ENCODE measurements around the gene C1D. TPM values are rescaled to one million over a fixed set of nuclear protein-coding genes. Genes with fewer than 3 reads are reported as not detected.

The C1D gene
- total RNA-seq, 1 experiment from 2014 or later: 21.1 TPM

- RAD21 ChIA-PET (ENCODE audit: low non-redundant PET in 1 of 2, low total read pairs in 2 of 2, uncharacterized antibody in 2 of 2, unreplicated experiment in 2 of 2): no interaction called here
- POLR2A ChIA-PET: no interaction called here
- intact Hi-C loops (cut with micrococcal nuclease): no loop called here
- Histone ChIP-seq H3K4me2 (ENCODE audit: low read length) (no peak overlapping the region), H3K9ac (ENCODE audit: low read length) (no peak overlapping the region), H3K4me1 (ENCODE audit: control insufficient read depth in 1 of 2, insufficient read depth in 2 of 2, low read length in 2 of 2) (no peaks in the 10 kb centered on the region), H3K27me3 (ENCODE audit: insufficient read depth, low read length) (no peaks in the 10 kb centered on the region), H3K4me3 (replicated peaks in 1 of 2; ENCODE audit: low read depth in 1 of 2, low read length in 2 of 2) (no peak overlapping the region), H3K27ac (ENCODE audit: low read depth, low read length) (no peak overlapping the region), H4K20me1 (ENCODE audit: insufficient read depth) (no peaks in the 10 kb centered on the region), H2AFZ (ENCODE audit: low read depth, low read length, poor library complexity, severe bottlenecking) (no peak overlapping the region), H3K79me2 (ENCODE audit: insufficient read depth, low read length) (no peaks in the 10 kb centered on the region), H3K36me3 (ENCODE audit: control insufficient read depth in 1 of 2, insufficient read depth in 2 of 2, low read length in 2 of 2) (no peaks in the 10 kb centered on the region), H3K9me3 (ENCODE audit: control insufficient read depth in 1 of 2, insufficient read depth in 1 of 2, low read depth in 1 of 2, low read length in 2 of 2) (no peaks in the 10 kb centered on the region), H3K9me2 (ENCODE audit: insufficient read depth) (no peaks in the 10 kb centered on the region)
- no peak for ATAC-seq
- no peak for DNase-seq (ENCODE audit: low read depth, low spot score)
- BruUV-seq (replicated peaks): no TSS peak
- TF ChIP-seq ZBTB33 (IDR thresholded peaks at IDR 0.05; ENCODE audit: extremely low read depth, insufficient replicate concordance, low read length): no peak
- TF ChIP-seq FOSL1 (IDR thresholded peaks at IDR 0.05; ENCODE audit: low read depth): no peak
- TF ChIP-seq REST (IDR thresholded peaks at IDR 0.05; ENCODE audit: low read depth): no peak
- TF ChIP-seq YY1 (IDR thresholded peaks at IDR 0.05; ENCODE audit: extremely low read depth, insufficient replicate concordance, low read depth, low read length): no peak
- TF ChIP-seq ZNF274 (IDR thresholded peaks at IDR 0.05; ENCODE audit: low read depth, low read length): no peak
- no peak for TF ChIP-seq MAX (IDR thresholded peaks at IDR 0.05)
- TF ChIP-seq EZH2 (IDR thresholded peaks at IDR 0.05): no peak
- TF ChIP-seq TCF7L2 (IDR thresholded peaks at IDR 0.05; ENCODE audit: borderline replicate concordance, extremely low read depth, insufficient read depth, insufficient read length): no peak
- TF ChIP-seq ZFX (IDR thresholded peaks at IDR 0.05): no peak
- CTCF ChIA-PET: no interaction called here
Measured at GRCh38 chr2:68086166-68086565, 23.4 kb upstream of the C1D start.
